ENCODE data around the gene L1CAM.

L1CAM gene

DNA sequence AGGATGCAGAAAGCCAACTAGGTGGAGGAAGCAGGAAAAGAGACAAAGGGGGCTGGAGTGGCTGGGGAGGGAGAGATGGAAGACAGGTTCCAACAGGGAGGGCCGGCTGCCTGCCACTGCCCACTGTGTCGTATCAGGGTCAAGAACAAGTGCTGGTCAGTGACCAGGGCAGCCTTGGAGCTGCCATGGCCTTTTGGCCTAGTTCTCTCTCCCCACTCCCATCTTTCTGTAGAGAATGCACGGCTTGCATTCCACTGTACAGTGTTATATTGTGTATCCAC lies 11.9 kb downstream of the L1CAM start:
- TF ChIP-seq, protein P1, sequence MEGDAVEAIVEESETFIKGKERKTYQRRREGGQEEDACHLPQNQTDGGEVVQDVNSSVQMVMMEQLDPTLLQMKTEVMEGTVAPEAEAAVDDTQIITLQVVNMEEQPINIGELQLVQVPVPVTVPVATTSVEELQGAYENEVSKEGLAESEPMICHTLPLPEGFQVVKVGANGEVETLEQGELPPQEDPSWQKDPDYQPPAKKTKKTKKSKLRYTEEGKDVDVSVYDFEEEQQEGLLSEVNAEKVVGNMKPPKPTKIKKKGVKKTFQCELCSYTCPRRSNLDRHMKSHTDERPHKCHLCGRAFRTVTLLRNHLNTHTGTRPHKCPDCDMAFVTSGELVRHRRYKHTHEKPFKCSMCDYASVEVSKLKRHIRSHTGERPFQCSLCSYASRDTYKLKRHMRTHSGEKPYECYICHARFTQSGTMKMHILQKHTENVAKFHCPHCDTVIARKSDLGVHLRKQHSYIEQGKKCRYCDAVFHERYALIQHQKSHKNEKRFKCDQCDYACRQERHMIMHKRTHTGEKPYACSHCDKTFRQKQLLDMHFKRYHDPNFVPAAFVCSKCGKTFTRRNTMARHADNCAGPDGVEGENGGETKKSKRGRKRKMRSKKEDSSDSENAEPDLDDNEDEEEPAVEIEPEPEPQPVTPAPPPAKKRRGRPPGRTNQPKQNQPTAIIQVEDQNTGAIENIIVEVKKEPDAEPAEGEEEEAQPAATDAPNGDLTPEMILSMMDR (conservative IDR thresholded peaks at IDR 0.05; ENCODE audit: control insufficient read depth, insufficient read depth, low read depth, low read length): no peak
- no peak overlapping the region for H3K4me3 ChIP-seq (ENCODE audit: control insufficient read depth, low read depth, low read length)
- DNase-seq (ENCODE audit: low read depth): no peak

DNA sequence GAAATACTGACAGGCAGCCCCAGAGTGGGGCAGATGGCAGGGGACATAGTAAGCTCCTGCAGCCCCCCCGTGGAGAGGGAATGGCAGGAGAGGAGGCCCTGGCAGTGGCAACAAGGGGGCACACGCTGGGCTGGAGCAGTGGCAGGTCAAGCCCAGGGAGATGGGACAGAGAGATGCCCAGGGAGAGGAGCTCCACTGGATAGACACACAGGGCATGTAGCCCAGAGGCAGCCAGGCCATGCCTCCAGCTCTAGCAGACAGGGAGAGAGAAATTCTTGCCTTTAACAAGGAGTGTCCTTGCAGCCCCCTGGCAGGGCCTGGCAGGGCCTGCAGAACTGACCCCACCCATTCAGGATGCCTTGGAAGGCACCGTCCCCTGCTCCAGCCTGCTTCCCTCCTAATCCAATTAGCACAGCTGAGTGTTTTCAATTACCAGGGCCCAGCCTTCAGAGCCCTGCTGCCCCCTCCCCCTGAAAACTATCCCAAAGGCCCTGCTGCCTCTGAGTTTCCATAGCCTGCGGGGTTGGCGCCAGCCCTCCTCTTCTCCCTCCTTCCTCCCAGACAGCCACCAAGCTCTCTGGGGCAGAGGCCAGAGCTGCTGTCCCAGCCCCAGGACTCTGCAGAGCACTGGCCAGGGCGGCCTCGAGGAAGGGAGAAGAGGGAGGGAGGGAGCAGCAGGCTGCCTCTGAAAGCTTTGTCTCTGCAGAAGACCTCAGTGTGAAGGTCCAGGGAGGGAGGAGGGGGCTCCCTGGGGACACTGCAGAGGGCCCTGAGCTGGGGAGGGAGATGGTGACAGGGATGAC lies 12.5 kb downstream of the L1CAM start:
- DNase-seq (ENCODE audit: low read depth): no peak
- H3K4me3 ChIP-seq (ENCODE audit: control insufficient read depth, low read depth, low read length): no peak overlapping the region
- TF ChIP-seq, protein P1 (conservative IDR thresholded peaks at IDR 0.05; ENCODE audit: control insufficient read depth, insufficient read depth, low read depth, low read length): no peak

DNA sequence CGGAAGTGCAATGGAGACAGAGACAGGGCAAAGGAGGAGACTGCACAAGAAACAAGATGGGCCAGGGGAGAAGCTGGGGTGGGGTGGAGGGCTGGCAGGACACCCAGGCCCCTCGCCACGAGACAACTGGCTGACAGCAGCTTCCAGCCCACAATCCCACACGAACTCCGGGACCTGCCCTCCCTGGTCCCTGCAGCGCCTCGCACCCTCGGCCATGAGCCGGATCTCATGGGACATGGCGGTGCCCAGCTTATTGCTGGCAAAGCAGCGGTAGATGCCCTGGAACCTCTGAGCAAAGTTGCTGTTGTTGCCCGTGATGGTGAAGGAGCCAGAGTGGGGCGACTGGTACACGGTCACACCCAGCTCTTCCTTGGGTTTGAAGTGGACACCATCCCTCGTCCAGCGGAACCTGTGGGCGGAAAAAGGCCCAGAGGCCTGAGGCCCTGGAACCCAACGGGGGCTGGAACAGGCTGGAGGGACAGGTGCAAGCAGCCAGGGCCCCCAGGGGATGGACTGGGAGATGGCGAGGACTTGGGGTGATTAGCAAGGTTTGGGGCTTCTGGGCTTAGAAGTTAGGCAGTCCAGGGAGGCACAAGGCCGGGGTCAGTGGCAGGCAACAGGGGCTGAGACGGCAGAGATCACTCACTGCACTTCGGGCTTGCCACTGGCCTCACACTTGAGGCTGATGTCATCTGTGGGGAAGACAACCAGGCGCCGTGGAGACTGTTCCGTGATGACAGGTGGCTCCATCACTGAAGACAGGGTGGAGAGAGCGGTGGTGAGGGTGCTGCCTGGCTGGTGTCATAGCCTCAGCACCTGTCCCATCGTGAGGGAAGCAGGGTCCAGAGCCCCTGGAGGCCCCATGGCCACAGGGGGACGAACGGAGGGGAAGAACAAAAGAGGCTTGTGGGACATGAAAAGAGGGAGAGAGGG lies 13.8 kb downstream of the L1CAM start:
- no peak overlapping the region for H3K4me3 ChIP-seq (ENCODE audit: control insufficient read depth, low read depth, low read length)
- DNase-seq (ENCODE audit: low read depth): no peak
- TF ChIP-seq, protein P1 (conservative IDR thresholded peaks at IDR 0.05; ENCODE audit: control insufficient read depth, insufficient read depth, low read depth, low read length): no peak

DNA sequence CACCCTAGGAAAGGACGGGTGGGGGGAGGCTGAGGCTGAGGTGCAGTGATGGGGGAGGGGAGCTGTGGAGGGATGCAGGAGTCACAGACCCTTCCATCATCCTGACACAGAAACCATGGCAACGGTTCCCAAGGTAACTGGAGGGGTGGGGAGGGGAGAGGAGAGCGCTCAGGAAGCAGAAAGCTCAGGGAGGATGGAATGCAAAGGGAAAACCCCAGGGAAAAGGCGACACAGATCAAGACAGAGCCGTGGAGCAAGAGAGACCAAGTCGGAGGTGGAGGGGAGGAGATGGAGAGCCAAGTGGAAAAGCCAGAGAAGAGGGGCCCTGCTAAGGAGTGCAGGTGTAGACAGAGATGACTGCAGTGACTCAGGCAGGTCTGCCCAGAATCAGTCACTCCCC lies 14.5 kb downstream of the L1CAM start:
- DNase-seq (ENCODE audit: low read depth): no peak
- TF ChIP-seq, protein P1 (conservative IDR thresholded peaks at IDR 0.05; ENCODE audit: control insufficient read depth, insufficient read depth, low read depth, low read length): no peak
- no peak overlapping the region for H3K4me3 ChIP-seq (ENCODE audit: control insufficient read depth, low read depth, low read length)

DNA sequence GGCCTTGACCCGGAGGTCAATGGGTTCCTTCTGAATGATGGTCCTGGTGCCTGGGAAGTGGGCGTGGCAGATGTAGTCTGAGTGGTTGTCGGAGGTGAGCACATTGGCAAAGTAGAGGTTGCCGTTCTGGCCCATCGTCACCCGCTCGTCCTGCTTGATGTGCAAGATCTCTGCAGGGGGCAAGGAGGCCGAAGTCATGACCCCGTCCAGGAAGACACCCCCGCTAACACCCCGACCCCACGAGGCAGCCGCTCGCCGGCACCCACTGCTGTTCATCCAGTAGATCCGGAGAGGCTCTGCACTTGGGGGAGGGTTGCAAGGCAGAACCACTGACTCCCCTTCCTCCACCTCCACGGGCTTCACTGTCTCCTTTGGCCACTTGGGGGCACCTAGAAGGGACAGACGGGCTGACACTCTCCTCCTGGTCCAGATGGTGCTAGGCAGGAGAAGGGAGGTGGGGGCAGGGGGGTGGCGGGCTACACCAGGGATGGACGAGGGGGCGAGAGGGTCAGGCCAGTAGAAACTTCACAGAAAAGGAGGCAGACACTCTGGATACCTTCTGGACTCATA lies 15.1 kb downstream of the L1CAM start:
- no peak overlapping the region for H3K4me3 ChIP-seq (ENCODE audit: control insufficient read depth, low read depth, low read length)
- TF ChIP-seq, protein P1 (conservative IDR thresholded peaks at IDR 0.05; ENCODE audit: control insufficient read depth, insufficient read depth, low read depth, low read length): no peak
- no peak for DNase-seq (ENCODE audit: low read depth)

DNA sequence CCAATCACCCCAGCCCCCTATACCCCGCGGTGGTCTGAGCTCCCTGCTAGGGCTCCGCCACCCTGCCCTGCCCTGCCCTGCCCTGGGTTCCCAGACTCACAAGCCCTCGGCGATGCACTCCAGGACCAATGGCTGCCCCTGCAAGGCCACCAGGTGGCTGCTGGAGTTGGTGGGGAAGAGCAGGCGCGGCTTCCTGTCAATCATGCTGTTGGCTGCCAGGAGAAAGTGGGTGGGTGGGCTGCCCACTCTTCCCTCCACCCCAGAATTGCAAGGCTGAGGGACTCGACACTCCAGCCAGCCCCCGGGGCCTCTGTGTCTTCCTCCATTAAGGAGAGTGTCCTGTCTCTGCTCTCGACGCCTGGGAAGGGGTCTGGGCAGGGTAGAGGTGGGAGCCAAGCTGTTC lies 15.7 kb downstream of the L1CAM start:
- DNase-seq (ENCODE audit: low read depth): no peak
- TF ChIP-seq, protein P1 (conservative IDR thresholded peaks at IDR 0.05; ENCODE audit: control insufficient read depth, insufficient read depth, low read depth, low read length): no peak
- H3K4me3 ChIP-seq (ENCODE audit: control insufficient read depth, low read depth, low read length): no peak overlapping the region
